Breast epithelium (tissue), 4 donors: ENCODE data around the gene TMEFF2. TPM values are rescaled to one million over a fixed set of nuclear protein-coding genes. Genes with fewer than 3 reads are reported as not detected.
"Not testable (repeated sequence)": the region's sequence is repeated elsewhere in the genome, so short reads cannot be mapped to it uniquely, and the experiment has no call there.

ENCODE experiments used
- DNase-seq, 2 donors: peaks; one replicate each; pipeline ENCODE4 v3.0.0-alpha.2; 2019; ENCODE audit warnings: low spot score in 2 of 2
- H3K27ac ChIP-seq, 2 donors: fragments of 200-600 bp; sonication (generic) in 1 of 2; one replicate each; pipeline ENCODE4 v1.5.1; 2016 to 2019; ENCODE audit warnings: mild to moderate bottlenecking in 1 of 2
- H3K27me3 ChIP-seq, 2 donors: fragments of 200-600 bp; sonication (generic) in 1 of 2; one replicate each; pipeline versions ENCODE4 v1.5.1 to v1.6.0; 2017 to 2019; ENCODE audit warnings: control low read depth in 1 of 2, mild to moderate bottlenecking in 1 of 2
- H3K36me3 ChIP-seq: fragments of 200-600 bp; one replicate; pipeline ENCODE4 v1.5.1; 2019
- H3K4me1 ChIP-seq, 2 donors: fragments of 200-600 bp; sonication (generic); one replicate each; pipeline ENCODE4 v1.5.1; 2016 to 2019; ENCODE audit warnings: control low read depth in 1 of 2
- H3K4me3 ChIP-seq, 3 donors: fragments of 200-600 bp; sonication (generic); 1 replicate in 2 of 3; 2 replicates in 1 of 3; pipeline ENCODE4 v1.5.1; 2016 to 2019; ENCODE audit warnings: mild to moderate bottlenecking in 3 of 3, moderate library complexity in 2 of 3
- H3K9me3 ChIP-seq, 2 donors: fragments of 200-600 bp; sonication (generic) in 1 of 2; one replicate each; pipeline ENCODE4 v1.5.1; 2016 to 2019; ENCODE audit warnings: control low read depth in 1 of 2
- CTCF ChIP-seq, 3 donors: fragments of 450-650 bp; IDR thresholded peaks; one replicate each; pipeline ENCODE4 v1.5.1; 2016 to 2017; ENCODE audit warnings: antibody characterized with exemption in 3 of 3, mild to moderate bottlenecking in 3 of 3, moderate library complexity in 3 of 3
- POLR2A ChIP-seq: fragments of 450-650 bp; IDR thresholded peaks from one replicate; pipeline ENCODE4 v1.6.1; 2016; ENCODE audit warnings: antibody characterized with exemption, mild to moderate bottlenecking, moderate library complexity
- POLR2AphosphoS5 ChIP-seq, 3 donors: sonication (generic); formaldehyde crosslinking; IDR thresholded peaks; one replicate each; pipeline ENCODE4 v1.6.1; 2017; ENCODE audit warnings: antibody characterized with exemption in 3 of 3
- intact Hi-C: fragments of 100-400 bp; cut with DNase I; formaldehyde crosslinking; loops from one replicate; pipeline ENCODE4 v1.15.1; 2023; ENCODE audit warnings: low total_unique reads
- total RNA-seq, 3 donors: library from RNA; depleted of rRNA; stranded (reverse); fragments of >200 nt; gene quantifications; one replicate each; pipeline ENCODE4 v1.1.0, GENCODE V29; 2016

TMEFF2 gene
- total RNA-seq, 3 donors from 2014 or later, result 0.32 TPM; not detected in 2

GRCh38 chr2:192090911-192091310, 103.8 kb downstream of the TMEFF2 start:
- H3K4me1 ChIP-seq, result no peaks in the 10 kb centered on the region
- H3K27me3 ChIP-seq, result no peaks in the 10 kb centered on the region
- no peak overlapping the region for H3K4me3 ChIP-seq
- H3K27ac ChIP-seq, result no peak overlapping the region
- TF ChIP-seq POLR2A, result no peak
- TF ChIP-seq POLR2AphosphoS5 (IDR thresholded peaks at IDR 0.05), result no peak
- no peak for TF ChIP-seq CTCF (IDR thresholded peaks at IDR 0.05)
- DNase-seq, result no peak
- H3K9me3 ChIP-seq, result no peaks in the 10 kb centered on the region
- intact Hi-C loops, result no loop called here
- H3K36me3 ChIP-seq, result no peaks in the 10 kb centered on the region

GRCh38 chr2:192087398-192087958, 107.3 kb downstream of the TMEFF2 start:
- H3K4me3 ChIP-seq, result no peak overlapping the region
- no peaks in the 10 kb centered on the region for H3K9me3 ChIP-seq
- intact Hi-C loops, result no loop called here
- no peaks in the 10 kb centered on the region for H3K36me3 ChIP-seq
- no peak overlapping the region for H3K27ac ChIP-seq
- DNase-seq, result no peak
- H3K4me1 ChIP-seq, result no peaks in the 10 kb centered on the region
- H3K27me3 ChIP-seq, result no peaks in the 10 kb centered on the region
- no peak for TF ChIP-seq POLR2A
- TF ChIP-seq POLR2AphosphoS5 (IDR thresholded peaks at IDR 0.05), result no peak
- no peak for TF ChIP-seq CTCF (IDR thresholded peaks at IDR 0.05)

- TF ChIP-seq POLR2A (no peak), CTCF (IDR thresholded peaks at IDR 0.05) (no peak), POLR2AphosphoS5 (IDR thresholded peaks at IDR 0.05) (no peak)
- no peak for DNase-seq
- Histone ChIP-seq H3K27ac (no peak overlapping the region), H3K36me3 (no peaks in the 10 kb centered on the region), H3K9me3 (no peaks in the 10 kb centered on the region), H3K27me3 (no peaks in the 10 kb centered on the region), H3K4me3 (no peak overlapping the region), H3K4me1 (no peaks in the 10 kb centered on the region)
- intact Hi-C loops, result no loop called here
Observed at GRCh38 chr2:192082121-192082520, 112.6 kb downstream of the TMEFF2 start.

GRCh38 chr2:192080096-192080495, 114.6 kb downstream of the TMEFF2 start:
- H3K4me3 ChIP-seq, H3K4me1 ChIP-seq, H3K27me3 ChIP-seq, H3K27ac ChIP-seq, H3K9me3 ChIP-seq, DNase-seq, intact Hi-C loops, H3K36me3 ChIP-seq: not testable (repeated sequence)

- no peak for DNase-seq
- H3K27ac ChIP-seq, result no peak overlapping the region
- no peak overlapping the region for H3K4me3 ChIP-seq
- H3K27me3 ChIP-seq, result no peaks in the 10 kb centered on the region
- TF ChIP-seq POLR2A (no peak), POLR2AphosphoS5 (IDR thresholded peaks at IDR 0.05) (no peak), CTCF (IDR thresholded peaks at IDR 0.05) (no peak)
- no peaks in the 10 kb centered on the region for H3K36me3 ChIP-seq
- no peaks in the 10 kb centered on the region for H3K4me1 ChIP-seq
- H3K9me3 ChIP-seq, result no peaks in the 10 kb centered on the region
- intact Hi-C loops, result no loop called here
Observed at GRCh38 chr2:192073878-192074277, 120.9 kb downstream of the TMEFF2 start.

- intact Hi-C loops, result no loop called here
- TF ChIP-seq CTCF (IDR thresholded peaks at IDR 0.05) (no peak), POLR2AphosphoS5 (IDR thresholded peaks at IDR 0.05) (no peak), POLR2A (no peak)
- H3K36me3 ChIP-seq, result no peaks in the 10 kb centered on the region
- DNase-seq, result no peak
- no peaks in the 10 kb centered on the region for H3K9me3 ChIP-seq
- H3K4me3 ChIP-seq, result no peak overlapping the region
- H3K27me3 ChIP-seq, result no peaks in the 10 kb centered on the region
- no peaks in the 10 kb centered on the region for H3K4me1 ChIP-seq
- H3K27ac ChIP-seq, result no peak overlapping the region
Observed at GRCh38 chr2:192072778-192073177, 122.0 kb downstream of the TMEFF2 start.
